ENCODE data around the gene MFSD6. TPM values are rescaled to one million over a fixed set of nuclear protein-coding genes. Genes with fewer than 3 reads are reported as not detected.

Gene MFSD6
- total RNA-seq, 2 donors from 2014 or later, result 13.5 to 20.8 TPM

DNA sequence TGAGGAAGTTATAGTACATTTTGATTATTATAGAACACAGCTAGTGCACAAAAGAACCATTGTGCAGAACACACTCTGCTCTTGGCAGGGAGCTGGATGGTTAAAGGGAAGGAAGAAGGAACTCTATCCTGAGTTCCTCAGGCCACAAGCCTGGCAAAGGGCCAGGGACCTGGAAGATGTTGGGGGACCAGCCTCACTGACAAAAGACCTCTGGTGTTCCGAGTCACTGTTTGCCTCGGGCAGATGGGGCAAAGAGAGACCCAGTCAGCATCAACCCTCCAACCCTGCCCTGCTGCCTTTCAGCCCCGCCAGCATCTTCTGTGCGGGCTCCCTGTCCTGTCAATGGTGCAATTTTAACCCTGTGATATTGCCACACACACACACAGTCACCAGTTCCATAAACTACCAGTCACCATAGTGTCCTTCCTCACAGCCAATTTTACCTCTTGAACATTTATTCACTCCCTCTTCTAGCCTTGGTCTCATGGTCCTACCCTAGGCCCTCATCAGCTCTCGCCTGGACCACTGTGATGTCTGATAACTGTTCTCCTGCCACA lies 104.5 kb downstream of the MFSD6 start:
- no peak for DNase-seq (ENCODE audit: low spot score)
- intact Hi-C loops (cut with DNase I), result loop anchor here in 1 of 2 donors (5.0 kb wide), 1 partner anchor 750 kb away; no protein-coding TSS in a partner anchor

DNA sequence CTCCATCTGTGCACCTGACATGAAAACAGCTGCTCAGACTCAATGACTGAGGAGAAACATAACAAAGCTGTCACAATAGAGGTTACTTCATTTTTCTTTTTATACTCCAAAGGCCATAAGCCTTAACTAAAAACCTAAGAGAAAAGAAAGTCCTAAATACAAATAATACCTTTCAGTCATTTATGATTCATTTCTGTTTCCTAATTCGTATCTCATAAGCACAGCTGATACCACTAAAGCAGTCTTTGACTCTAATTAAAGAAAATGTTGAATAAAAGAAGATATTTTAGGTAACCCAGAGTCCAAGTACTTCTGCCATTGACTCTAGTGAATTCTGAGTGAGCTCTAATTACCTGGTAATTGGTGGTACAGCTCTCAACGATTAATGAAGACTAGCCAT lies 105.7 kb downstream of the MFSD6 start:
- no peak for DNase-seq (ENCODE audit: low spot score)
- intact Hi-C loops (cut with DNase I), result loop anchor here in 1 of 2 donors (5.0 kb wide), 1 partner anchor 748 kb away; no protein-coding TSS in a partner anchor

DNA sequence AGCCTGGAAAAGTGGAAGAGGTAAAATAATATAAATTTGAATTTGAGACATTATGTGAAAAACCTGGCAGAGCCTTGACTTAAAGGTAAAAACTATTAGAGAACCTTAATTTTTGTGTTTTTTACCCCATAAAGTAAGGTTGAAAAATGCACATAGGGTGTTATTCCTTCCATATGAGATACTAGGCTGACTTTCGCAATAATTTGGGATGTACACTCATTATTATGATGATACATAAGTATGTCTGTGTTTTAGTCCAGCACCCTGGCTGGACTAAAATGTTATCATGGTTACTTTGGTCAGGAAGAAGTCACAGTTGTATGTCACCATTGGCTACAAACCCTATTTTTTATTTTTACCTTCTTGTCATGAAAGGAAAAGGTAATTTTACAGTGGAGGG lies 106.5 kb downstream of the MFSD6 start:
- DNase-seq (ENCODE audit: low spot score), result no peak
- intact Hi-C loops (cut with DNase I), result loop anchor here in 1 of 2 donors (5.0 kb wide), 1 partner anchor 748 kb away; no protein-coding TSS in a partner anchor

DNA sequence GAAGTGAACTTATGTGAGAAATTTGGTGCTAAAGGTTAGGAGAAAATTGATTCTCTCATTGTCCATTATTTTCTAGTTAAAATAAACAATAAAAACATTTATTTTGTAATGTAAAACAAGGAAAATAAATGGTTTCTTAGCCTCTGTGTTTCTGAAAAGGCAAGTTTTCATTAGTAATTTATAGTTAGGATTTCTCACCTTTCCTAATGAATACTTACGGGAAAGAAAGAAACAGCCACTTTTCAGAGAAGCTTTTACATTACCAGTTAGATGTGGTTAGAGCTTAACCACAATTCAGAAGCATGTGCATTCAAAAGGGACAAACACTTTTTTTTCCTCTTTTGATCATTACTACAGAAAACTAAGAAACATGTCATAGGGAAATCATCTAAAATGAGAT lies 107.5 kb downstream of the MFSD6 start:
- intact Hi-C loops (cut with DNase I), result no loop called here

DNA sequence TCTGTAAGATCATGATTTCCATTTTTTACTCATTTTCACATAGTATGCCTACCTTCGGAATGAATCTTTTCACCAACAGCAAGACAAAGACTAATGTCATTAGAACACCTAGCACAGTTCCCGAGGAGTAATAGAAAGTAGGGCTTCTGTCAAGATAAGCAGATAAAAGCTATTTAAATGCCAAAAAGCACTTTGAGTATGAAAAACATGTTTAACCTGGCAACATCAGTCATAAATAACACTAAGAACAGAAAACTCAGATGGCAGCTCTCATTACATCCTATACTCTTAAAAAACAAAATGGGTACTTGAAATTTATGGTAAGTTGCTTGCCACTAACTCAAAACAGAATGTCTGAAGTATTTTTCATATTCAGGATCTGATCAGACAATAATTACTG lies 109.3 kb downstream of the MFSD6 start:
- DNase-seq (ENCODE audit: low spot score), result no peak
- intact Hi-C loops (cut with DNase I), result no loop called here

More for the DNA sequence above, 107.5 kb downstream of the MFSD6 start:
- no peak for DNase-seq (ENCODE audit: low spot score)

DNA sequence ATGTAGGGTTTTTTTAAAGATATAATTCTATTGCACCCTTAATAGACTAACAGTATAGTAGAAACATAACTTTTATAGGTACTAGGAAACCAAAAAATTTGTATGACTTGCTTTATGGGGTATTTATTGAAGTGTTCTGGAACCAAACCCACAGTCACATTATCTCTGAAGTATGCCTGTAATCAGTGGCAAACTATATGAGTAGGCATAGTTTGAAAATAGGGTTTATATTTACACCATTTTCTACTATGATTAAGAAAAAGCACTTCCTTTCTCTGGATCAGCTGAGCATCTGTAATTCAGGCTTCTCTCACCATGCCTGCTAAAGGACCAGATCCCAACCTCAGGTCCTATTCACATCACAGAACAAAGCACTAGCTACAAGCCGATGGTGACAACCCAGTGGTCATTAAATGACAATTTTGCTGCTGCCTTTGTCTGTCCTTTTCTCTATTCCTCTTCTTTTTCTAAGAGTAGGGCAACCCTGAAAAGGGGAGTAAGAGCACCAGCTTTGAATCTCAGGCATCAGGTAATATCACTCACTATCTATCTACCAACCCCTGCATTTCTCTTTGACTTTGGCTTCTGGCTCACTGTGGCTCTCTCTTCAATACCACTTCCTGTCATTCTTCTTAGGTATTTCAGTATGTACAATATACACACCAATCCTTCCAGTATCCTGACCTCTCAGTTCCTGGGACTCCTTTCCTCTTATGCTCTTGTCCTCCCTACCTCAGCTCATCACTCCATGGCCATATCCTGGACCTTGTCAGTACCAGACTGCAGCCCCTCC lies 112.0 kb downstream of the MFSD6 start:
- no peak for DNase-seq (ENCODE audit: low spot score)
- intact Hi-C loops (cut with DNase I), result no loop called here

DNA sequence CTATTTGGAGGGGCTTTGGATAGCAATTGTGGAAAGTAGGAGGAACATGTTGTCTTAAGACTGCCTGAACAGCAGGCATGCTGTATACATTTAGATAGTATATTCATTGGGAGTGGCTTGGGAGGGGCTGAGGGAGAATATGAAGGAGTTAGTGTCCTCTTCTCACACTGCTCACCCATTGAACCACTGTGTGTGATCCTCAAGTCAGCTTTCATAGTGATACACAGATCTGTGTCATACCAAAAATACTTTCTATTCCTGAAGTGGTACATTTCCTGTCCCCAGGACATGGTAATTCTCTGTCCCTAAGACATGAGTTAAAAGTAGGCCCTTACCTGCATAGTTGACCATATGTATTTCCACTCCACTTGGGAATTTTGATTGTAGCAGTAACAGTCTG lies 116.8 kb downstream of the MFSD6 start:
- intact Hi-C loops (cut with DNase I), result no loop called here
- no peak for DNase-seq (ENCODE audit: low spot score)

DNA sequence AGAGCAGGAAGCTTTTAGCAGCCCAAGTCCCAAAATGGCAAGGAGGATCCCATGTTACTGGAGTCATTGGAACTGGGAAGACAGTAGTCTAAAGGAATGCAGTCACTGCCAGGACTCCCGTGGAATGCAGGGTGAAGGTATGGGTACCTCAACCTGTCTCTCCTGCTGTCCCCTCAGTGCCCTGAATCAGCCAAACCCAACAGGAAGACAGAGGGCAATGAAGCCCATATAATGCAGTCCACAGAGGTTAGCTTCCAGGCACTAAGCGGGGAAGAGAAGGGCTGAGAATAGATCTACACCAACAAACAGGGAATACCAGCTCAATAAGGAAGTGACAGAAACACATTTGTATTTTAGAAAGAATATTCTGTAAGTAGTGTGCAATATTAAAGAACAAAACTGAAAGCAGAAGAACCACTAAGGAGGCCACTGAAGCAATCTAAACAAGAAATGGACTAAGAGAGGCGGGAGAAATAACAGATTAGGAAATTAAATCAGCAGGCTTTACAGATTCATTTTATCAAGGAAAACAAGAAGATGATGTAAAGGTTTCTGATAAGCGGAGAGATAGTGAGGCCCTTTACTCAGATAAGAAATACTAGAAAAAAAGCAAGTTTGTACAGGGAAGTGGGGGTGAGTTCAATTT lies 118.1 kb downstream of the MFSD6 start:
- intact Hi-C loops (cut with DNase I), result no loop called here
- no peak for DNase-seq (ENCODE audit: low spot score)

DNA sequence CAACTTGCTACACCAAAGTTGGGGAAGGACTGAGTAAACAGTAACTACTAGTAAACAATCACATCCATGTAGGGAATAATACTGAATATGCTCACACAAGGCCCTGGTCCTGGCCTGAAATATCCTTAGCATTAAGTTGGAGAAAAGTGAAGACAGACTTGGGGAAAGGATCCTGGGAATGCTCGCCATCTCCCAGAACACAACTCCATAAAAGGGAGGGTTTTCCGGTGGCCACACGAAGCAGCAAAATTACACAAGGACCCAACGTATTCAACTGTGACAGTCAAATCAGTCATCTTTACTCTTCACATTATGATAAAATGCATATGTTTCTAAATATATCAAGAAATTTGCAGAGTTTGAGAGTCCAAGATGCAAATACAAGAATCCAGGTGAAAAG lies 119.1 kb downstream of the MFSD6 start:
- DNase-seq (ENCODE audit: low spot score), result no peak
- intact Hi-C loops (cut with DNase I), result no loop called here

DNA sequence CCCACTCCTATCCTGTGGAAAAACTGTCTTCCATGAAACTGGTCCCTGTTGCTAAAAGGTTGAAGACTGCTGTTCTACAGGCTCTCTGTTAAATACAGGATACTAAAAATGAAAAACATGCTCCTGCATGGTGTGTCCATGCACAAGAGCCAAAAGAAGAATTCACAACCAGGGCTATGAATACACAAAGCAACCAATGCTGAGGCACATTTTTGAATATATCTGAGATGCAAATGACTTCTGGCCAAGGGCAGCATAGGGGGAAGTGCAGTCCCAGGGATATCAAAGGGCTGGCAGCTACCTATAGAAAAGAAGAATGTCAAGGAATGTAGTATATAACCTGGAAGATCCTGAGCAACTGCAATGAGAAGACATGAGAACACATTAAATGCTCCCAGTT lies 119.8 kb downstream of the MFSD6 start:
- intact Hi-C loops (cut with DNase I), result no loop called here
- no peak for DNase-seq (ENCODE audit: low spot score)

DNA sequence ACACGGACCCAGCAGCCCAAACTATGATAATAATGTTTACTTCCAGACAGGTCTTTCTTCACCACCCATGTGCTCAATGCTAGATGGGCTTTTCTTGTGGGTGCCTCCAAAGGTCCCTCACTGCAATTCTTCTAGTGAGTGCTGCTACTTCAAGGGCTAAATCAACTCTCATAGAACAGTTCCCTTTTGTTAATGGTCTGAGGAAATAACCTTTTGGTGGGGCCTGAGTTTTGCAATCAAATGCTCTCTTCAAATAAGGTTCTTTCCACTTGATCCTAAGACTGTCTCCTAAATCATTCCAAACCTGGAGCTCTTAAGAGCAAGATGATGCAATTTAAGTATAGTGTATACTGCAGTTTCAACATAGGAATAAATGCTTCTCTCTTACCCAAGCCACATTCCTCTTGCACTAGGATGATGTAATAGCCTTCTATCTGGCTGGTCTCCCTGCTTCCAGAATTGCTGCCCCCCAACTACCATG lies 120.4 kb downstream of the MFSD6 start:
- intact Hi-C loops (cut with DNase I), result no loop called here
- no peak for DNase-seq (ENCODE audit: low spot score)

DNA sequence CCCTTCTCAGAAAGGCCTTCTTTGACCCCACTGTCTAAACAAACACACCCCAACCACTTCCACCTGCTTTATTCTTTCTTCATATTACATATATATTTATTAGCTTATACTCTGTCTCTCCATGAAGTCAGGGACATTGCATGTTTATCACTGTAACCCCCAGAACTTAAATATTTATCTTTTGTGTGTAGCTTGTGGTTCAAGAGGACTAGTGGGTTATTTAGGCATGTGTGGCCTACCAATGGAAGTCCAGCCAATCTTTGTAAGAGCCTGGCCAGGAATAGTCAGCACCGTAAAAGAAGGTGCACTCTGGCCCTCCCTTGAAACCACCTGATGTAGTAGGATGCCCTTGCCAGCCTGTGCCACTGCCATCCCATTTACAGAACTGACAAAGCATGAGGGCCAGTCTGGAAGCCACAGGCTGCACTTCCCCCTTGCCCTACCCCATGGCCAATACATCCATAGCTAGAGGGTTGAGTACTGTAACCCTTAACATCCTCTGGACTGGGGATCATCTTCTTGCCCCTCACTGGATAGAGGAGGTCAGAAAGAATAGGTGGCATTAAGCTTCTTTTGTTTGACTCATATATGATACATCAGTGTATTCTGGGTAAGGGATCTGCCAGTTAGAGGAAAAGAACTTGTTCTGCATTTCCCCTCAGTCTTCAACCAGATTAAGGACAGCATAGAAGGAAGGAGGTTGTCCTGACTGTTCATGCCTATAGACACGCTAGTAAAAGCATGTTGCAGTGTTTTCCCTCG lies 121.5 kb downstream of the MFSD6 start:
- intact Hi-C loops (cut with DNase I), result no loop called here

DNA sequence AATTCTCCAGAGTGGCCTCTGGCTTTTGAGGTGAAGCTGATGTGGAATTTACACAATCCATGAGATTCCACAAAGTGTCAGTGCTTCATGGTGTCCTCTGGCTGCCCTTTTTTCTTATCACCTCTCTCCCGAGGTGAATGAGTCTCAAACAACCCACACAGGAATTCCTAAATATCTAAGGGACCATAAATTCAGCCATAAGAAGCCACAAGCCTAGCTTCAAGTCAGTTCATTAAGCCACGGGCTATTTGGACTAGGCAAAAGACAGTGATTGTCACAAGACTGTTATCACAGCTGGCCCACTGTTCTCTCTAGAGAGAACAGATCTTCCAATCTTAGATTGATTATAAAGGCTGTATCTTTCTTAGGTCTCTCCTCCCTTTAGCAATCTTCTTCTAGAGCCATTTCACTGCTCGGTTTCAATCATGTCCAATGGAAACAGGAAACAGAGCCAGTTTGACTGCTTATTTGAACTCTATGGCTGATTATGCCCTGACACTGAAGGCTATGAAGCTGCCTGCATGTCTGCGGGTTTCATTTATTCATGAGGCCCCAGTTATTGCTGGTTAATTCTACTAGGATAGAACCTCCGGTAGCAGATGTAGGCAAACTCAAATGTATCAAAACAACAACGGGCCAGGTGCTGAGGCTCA lies 122.2 kb downstream of the MFSD6 start:
- DNase-seq (ENCODE audit: low spot score), result no peak
- intact Hi-C loops (cut with DNase I), result no loop called here

More for the DNA sequence above, 121.5 kb downstream of the MFSD6 start:
- no peak for DNase-seq (ENCODE audit: low spot score)

DNA sequence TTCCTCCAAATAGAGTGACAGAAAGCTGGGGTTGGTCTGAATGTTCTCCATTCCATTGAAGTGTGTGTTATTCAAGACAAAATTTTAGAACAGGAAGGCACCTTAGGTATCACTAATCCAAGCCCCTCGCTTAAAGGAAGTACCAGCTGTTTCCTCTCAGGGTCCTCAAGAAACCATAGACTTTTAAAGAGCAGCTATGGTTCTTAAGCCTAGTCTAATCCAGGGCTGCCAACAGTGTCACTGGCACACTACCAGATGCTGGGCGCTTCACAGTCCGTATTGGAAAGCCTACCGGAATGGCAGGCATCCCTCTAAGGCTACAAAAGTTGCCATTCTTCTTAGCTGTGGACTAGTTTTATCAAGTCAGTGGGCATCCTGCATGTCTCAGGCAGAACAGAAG lies 124.4 kb downstream of the MFSD6 start:
- intact Hi-C loops (cut with DNase I), result no loop called here
- DNase-seq (ENCODE audit: low spot score), result no peak

DNA sequence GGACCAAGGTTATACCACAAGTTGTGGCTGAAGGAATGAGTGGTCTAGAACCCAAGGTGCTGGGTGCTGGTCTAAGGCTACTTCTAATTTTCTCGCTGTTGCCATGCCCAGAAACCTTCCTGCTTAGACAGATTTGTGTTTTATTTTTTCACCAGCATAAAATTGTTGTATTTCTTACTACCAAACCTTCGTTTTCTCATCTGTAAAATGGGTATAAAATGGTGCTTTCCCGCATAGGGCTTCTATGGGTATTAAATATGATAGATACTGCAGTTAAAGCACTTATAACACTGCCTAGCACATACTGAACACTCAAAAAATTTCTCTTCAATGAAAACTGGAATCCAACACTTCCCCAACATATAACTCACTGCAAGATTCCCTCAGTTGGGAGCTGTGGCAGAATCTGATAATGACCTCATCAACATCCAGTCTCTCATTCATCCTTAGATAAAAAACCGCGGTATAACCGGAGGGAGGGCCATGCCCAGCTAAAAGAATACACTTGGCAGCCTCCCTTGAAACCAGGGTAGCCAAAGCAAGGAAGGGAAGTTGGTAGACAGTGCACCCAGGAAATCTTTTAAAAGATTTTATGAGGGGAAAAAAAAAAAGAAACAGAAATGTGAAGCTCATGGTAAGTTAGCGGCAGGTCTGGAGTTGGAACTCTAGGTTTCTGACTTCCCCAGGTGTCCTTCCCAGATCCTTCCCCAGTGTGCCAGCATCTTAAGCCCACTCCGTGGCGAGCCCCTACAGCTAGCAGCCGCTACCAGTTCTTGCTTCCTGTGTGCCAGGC lies 125.2 kb downstream of the MFSD6 start:
- intact Hi-C loops (cut with DNase I), result no loop called here
- DNase-seq (ENCODE audit: low spot score), result no peak

DNA sequence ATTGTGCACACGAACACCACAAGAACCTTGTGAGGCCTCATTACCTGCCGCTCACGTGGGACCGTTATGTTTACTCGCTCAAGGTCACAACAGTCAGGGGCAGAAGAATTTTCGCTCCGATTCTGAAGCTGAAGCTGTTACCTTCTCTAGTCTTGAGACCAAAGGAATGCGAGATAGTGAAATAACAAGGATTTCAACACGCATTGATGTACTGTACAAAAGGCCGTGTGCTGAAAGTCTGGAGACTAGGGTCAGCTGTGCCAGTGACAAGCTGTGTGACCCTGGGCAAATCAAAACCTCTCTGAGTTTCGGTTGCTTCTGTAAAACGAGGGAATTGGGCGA lies 125.8 kb downstream of the MFSD6 start:
- intact Hi-C loops (cut with DNase I), result no loop called here
- DNase-seq (ENCODE audit: low spot score), result no peak

DNA sequence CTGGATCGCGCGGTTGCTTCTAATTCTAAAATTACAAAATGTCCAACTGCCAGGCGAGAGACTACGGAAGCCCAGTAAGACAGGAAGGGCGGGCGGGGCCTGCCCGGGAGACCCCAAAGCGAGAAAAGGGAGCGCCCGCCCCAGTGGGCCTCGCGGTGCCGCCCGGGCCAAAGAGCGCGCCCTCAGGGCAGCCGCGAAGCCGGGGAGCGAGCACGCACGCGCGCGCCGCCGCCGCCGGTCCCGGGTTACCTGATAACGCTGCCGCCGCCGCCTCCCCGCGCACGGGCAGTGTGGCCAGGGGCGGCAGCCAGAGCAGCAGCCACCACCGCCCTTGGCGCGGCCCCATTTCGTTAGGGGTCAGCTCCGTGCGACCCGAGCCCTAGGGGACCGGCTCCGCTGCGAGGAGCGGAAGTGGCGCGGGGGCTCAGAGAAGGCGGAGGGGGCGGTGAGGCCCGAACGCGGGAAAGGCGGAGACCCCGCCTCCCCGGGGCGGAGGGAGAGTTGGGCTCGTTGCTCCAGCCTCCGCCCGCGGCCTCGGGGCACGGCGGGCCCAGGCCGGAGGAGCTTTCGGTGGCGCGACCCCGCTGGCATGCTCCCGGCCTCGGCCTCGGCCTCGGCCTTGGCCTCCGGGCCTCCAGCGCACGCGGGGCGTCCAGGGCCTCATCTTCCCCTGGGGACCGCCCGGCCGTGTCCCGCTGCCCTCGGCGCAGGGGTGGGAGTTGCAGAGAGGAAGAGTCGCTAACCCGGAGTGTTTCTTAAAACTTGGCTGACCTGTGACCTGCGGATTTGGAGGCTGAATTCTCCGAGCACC lies 126.4 kb downstream of the MFSD6 start, which contains the start of gene NEMP2:
Gene NEMP2 (minus strand): TSS at position 413 of the 811 bp plus-strand sequence. CDS start 67 bp downstream, at position 346.
- intact Hi-C loops (cut with DNase I), result loop anchor here in 1 of 2 donors (5.0 kb wide), 1 partner anchor 113 kb away; the partner anchor contains the start of gene NAB1
- peak; percentile 94 for DNase-seq (ENCODE audit: low spot score)

Data from posterior vena cava (tissue), 2 donors.